Activated CD4-positive, alpha-beta memory T cell treated with anti-CD3 and anti-CD28 coated beads, Interleukin-2, amount 10 ng/mL, durations not matched to agents 7 days and 5 days (primary cell): ENCODE results near the gene PCDHB16. TPM values are rescaled to one million over a fixed set of nuclear protein-coding genes. Genes with fewer than 3 reads are reported as not detected.
"Not testable (repeated sequence)": the region's sequence is repeated elsewhere in the genome, so short reads cannot be mapped to it uniquely, and the experiment has no call there.

Source experiments
- CTCF ChIA-PET: fragments of 350-600 bp; sonication (Branson Sonifier 250); formaldehyde crosslinking; loops from one replicate; lab custom pipeline; 2021; ENCODE audit warnings: antibody characterized with exemption, inconsistent platforms; lab: Charles Lee
- POLR2A ChIA-PET: fragments of 350-600 bp; sonication (Branson Sonifier 250); formaldehyde crosslinking; loops from one replicate; lab custom pipeline; 2021; ENCODE audit warnings: antibody characterized with exemption; lab: Charles Lee
- DNase-seq: peaks from one replicate; pipeline ENCODE4 v3.0.0-alpha.2; 2020
- H3K27ac Mint-ChIP-seq: one replicate; pipeline ENCODE4 v1.8.0; 2021; ENCODE audit warnings: mild to moderate bottlenecking, mixed read lengths
- H3K27me3 Mint-ChIP-seq: one replicate; pipeline ENCODE4 v1.8.0; 2021; ENCODE audit warnings: mixed read lengths
- H3K36me3 Mint-ChIP-seq: one replicate; pipeline ENCODE4 v1.8.0; 2021; ENCODE audit warnings: low read depth, mixed read lengths
- H3K4me1 Mint-ChIP-seq: one replicate; pipeline ENCODE4 v1.8.0; 2021; ENCODE audit warnings: mixed read lengths
- H3K4me3 Mint-ChIP-seq: one replicate; pipeline ENCODE4 v1.8.0; 2021; ENCODE audit warnings: mild to moderate bottlenecking, mixed read lengths
- H3K9me3 Mint-ChIP-seq: one replicate; pipeline ENCODE4 v1.8.0; 2021; ENCODE audit warnings: mixed read lengths
- total RNA-seq, 2 experiments: library from RNA; stranded (reverse); gene quantifications; one replicate each; pipeline ENCODE4 v1.2.3, GENCODE V29; 2021

PCDHB16 gene
- not detected for total RNA-seq

- Mint-ChIP-seq H3K9me3 (peaks cover 13% of the 10 kb centered on the region), H3K4me1 (peaks cover 2% of the 10 kb centered on the region), H3K4me3 (no peak within 1 kb of the TSS), H3K36me3 (peaks cover 3% of the 10 kb centered on the region), H3K27ac (no peak within 1 kb of the TSS), H3K27me3 (no peaks in the 10 kb centered on the region)
- ChIA-PET CTCF (interaction anchor here (1.3 kb wide), 1 partner anchor 32 kb away, joined by 3 read pairs; the partner anchor contains the start of gene PCDHB6), POLR2A (no interaction called here)
- no peak for DNase-seq
Measured at GRCh38 chr5:141182248-141182647, at the start of gene PCDHB16. TSS of gene PCDHB16 (plus strand) at chr5:141182387. CDS start at chr5:141182560, 173 bp downstream.

GRCh38 chr5:141135030-141135717 is 47.0 kb upstream of the PCDHB16 start, which contains the start of gene PCDHB5:
TSS of gene PCDHB5 (plus strand) at chr5:141135206. CDS start at chr5:141135435, 229 bp downstream.
- peak within 1 kb of the TSS; percentile 13 for H3K4me3 Mint-ChIP-seq
- no peak for DNase-seq
- CTCF ChIA-PET, result no interaction called here

GRCh38 chr5:141135718-141136266 is 46.4 kb upstream of the PCDHB16 start:
- peaks cover 16% of the 10 kb centered on the region for H3K9me3 Mint-ChIP-seq

More at GRCh38 chr5:141135030-141135717, 47.0 kb upstream of the PCDHB16 start, which contains the start of gene PCDHB5:
- Mint-ChIP-seq H3K9me3 (peaks cover 18% of the 10 kb centered on the region), H3K36me3 (peaks cover 4% of the 10 kb centered on the region), H3K27me3 (no peaks in the 10 kb centered on the region), H3K4me1 (no peaks in the 10 kb centered on the region), H3K27ac (no peak within 1 kb of the TSS)
- POLR2A ChIA-PET, result no interaction called here

GRCh38 chr5:141137346-141137745 is 44.8 kb upstream of the PCDHB16 start:
- H3K27ac Mint-ChIP-seq, H3K4me1 Mint-ChIP-seq, H3K36me3 Mint-ChIP-seq, H3K4me3 Mint-ChIP-seq, DNase-seq, CTCF ChIA-PET, H3K27me3 Mint-ChIP-seq, POLR2A ChIA-PET: not testable (repeated sequence)
- peaks cover 15% of the 10 kb centered on the region for H3K9me3 Mint-ChIP-seq

More at GRCh38 chr5:141135718-141136266, 46.4 kb upstream of the PCDHB16 start:
- CTCF ChIA-PET, result no interaction called here
- no peak overlapping the region for H3K4me3 Mint-ChIP-seq
- no peaks in the 10 kb centered on the region for H3K4me1 Mint-ChIP-seq
- peaks cover 4% of the 10 kb centered on the region for H3K36me3 Mint-ChIP-seq
- DNase-seq, result no peak
- H3K27ac Mint-ChIP-seq, result no peak overlapping the region
- no peaks in the 10 kb centered on the region for H3K27me3 Mint-ChIP-seq
- POLR2A ChIA-PET, result no interaction called here

GRCh38 chr5:141149812-141150211 is 32.4 kb upstream of the PCDHB16 start, which contains the start of gene PCDHB6:
TSS of gene PCDHB6 (plus strand) at chr5:141150057. CDS start at chr5:141150258, 201 bp downstream.
- ChIA-PET POLR2A (no interaction called here), CTCF (interaction anchor here (0.9 kb wide), 1 partner anchor 33 kb away, joined by 3 read pairs; no protein-coding TSS in a partner anchor)
- Mint-ChIP-seq H3K27ac (no peak within 1 kb of the TSS), H3K4me1 (no peaks in the 10 kb centered on the region), H3K9me3 (peaks cover 13% of the 10 kb centered on the region), H3K4me3 (no peak within 1 kb of the TSS), H3K36me3 (peaks cover 7% of the 10 kb centered on the region), H3K27me3 (peaks cover 6% of the 10 kb centered on the region)
- no peak for DNase-seq

GRCh38 chr5:141150224-141150992 is 31.8 kb upstream of the PCDHB16 start:
- Mint-ChIP-seq H3K27me3 (peaks cover 6% of the 10 kb centered on the region), H3K9me3 (peaks cover 13% of the 10 kb centered on the region), H3K27ac (no peak overlapping the region), H3K36me3 (peaks cover 7% of the 10 kb centered on the region), H3K4me3 (no peak overlapping the region), H3K4me1 (no peaks in the 10 kb centered on the region)
- no peak for DNase-seq
- ChIA-PET CTCF (interaction anchor here (0.9 kb wide), 1 partner anchor 33 kb away, joined by 3 read pairs; no protein-coding TSS in a partner anchor), POLR2A (no interaction called here)

- POLR2A ChIA-PET, result no interaction called here
Measured at GRCh38 chr5:141150993-141151325, 31.2 kb upstream of the PCDHB16 start.

GRCh38 chr5:141151632-141152031 is 30.6 kb upstream of the PCDHB16 start:
- H3K36me3 Mint-ChIP-seq, CTCF ChIA-PET, DNase-seq, H3K27ac Mint-ChIP-seq, H3K4me1 Mint-ChIP-seq, H3K27me3 Mint-ChIP-seq, POLR2A ChIA-PET, H3K4me3 Mint-ChIP-seq: not testable (repeated sequence)
- peaks cover 13% of the 10 kb centered on the region for H3K9me3 Mint-ChIP-seq

More at GRCh38 chr5:141150993-141151325, 31.2 kb upstream of the PCDHB16 start:
- CTCF ChIA-PET, result no interaction called here
- peaks cover 7% of the 10 kb centered on the region for H3K36me3 Mint-ChIP-seq
- no peak overlapping the region for H3K27ac Mint-ChIP-seq
- peaks cover 13% of the 10 kb centered on the region for H3K9me3 Mint-ChIP-seq
- H3K4me1 Mint-ChIP-seq, result no peaks in the 10 kb centered on the region
- DNase-seq, result no peak
- H3K4me3 Mint-ChIP-seq, result no peak overlapping the region
- H3K27me3 Mint-ChIP-seq, result peaks cover 6% of the 10 kb centered on the region

- DNase-seq, H3K27ac Mint-ChIP-seq, H3K4me1 Mint-ChIP-seq, POLR2A ChIA-PET, H3K27me3 Mint-ChIP-seq, H3K4me3 Mint-ChIP-seq, CTCF ChIA-PET, H3K36me3 Mint-ChIP-seq: not testable (repeated sequence)
- peaks cover 15% of the 10 kb centered on the region for H3K9me3 Mint-ChIP-seq
Measured at GRCh38 chr5:141152096-141152495, 30.1 kb upstream of the PCDHB16 start.

GRCh38 chr5:141155540-141156374 is 26.4 kb upstream of the PCDHB16 start:
- Mint-ChIP-seq H3K27ac (no peak overlapping the region), H3K9me3 (peaks cover 13% of the 10 kb centered on the region), H3K4me1 (no peaks in the 10 kb centered on the region), H3K36me3 (peaks cover 2% of the 10 kb centered on the region), H3K4me3 (no peak overlapping the region), H3K27me3 (no peaks in the 10 kb centered on the region)
- ChIA-PET POLR2A (no interaction called here), CTCF (no interaction called here)
- no peak for DNase-seq

GRCh38 chr5:141157356-141157755 is 24.8 kb upstream of the PCDHB16 start:
- H3K4me1 Mint-ChIP-seq, POLR2A ChIA-PET, H3K36me3 Mint-ChIP-seq, H3K27ac Mint-ChIP-seq, H3K27me3 Mint-ChIP-seq, H3K9me3 Mint-ChIP-seq, CTCF ChIA-PET, H3K4me3 Mint-ChIP-seq, DNase-seq: not testable (repeated sequence)

GRCh38 chr5:141157901-141158300 is 24.3 kb upstream of the PCDHB16 start:
- H3K9me3 Mint-ChIP-seq, H3K4me3 Mint-ChIP-seq, H3K27ac Mint-ChIP-seq, H3K27me3 Mint-ChIP-seq, DNase-seq, H3K36me3 Mint-ChIP-seq, CTCF ChIA-PET, POLR2A ChIA-PET, H3K4me1 Mint-ChIP-seq: not testable (repeated sequence)
